Trophoblast cell (in vitro differentiated cells and primary cell): ENCODE measurements around the gene DAD1.

ENCODE experiments used
- DNase-seq, 2 donors: peaks; one replicate each; pipeline ENCODE4 v3.0.0-alpha.2; 2016
- H2AFZ ChIP-seq: 2 replicates; pipeline ENCODE4 v1.6.1; 2013; ENCODE audit warnings: low read length, moderate library complexity, mild to moderate bottlenecking; ENCODE audit not compliant: insufficient read depth, poor library complexity
- H2AK5ac ChIP-seq: 2 replicates; pipeline ENCODE4 v1.6.1; 2013; ENCODE audit warnings: mild to moderate bottlenecking, low read length
- H2BK120ac ChIP-seq: 2 replicates; pipeline ENCODE4 v1.6.1; 2013; ENCODE audit warnings: low read length, mild to moderate bottlenecking, moderate library complexity; ENCODE audit not compliant: insufficient read depth, poor library complexity
- H2BK12ac ChIP-seq: 2 replicates; pipeline ENCODE4 v1.6.1; 2013; ENCODE audit warnings: mild to moderate bottlenecking, low read length, moderate library complexity
- H2BK5ac ChIP-seq: 2 replicates; pipeline ENCODE4 v1.6.1; 2013; ENCODE audit warnings: low read length, low read depth, moderate library complexity, mild to moderate bottlenecking; ENCODE audit not compliant: poor library complexity
- H3K14ac ChIP-seq: 2 replicates; pipeline ENCODE4 v1.6.1; 2013; ENCODE audit warnings: mild to moderate bottlenecking, low read length
- H3K18ac ChIP-seq: 2 replicates; pipeline ENCODE4 v1.6.1; 2013; ENCODE audit warnings: mild to moderate bottlenecking, low read length
- H3K23ac ChIP-seq: 2 replicates; pipeline ENCODE4 v1.6.1; 2013; ENCODE audit warnings: low read length
- H3K27ac ChIP-seq: 2 replicates; pipeline ENCODE4 v1.5.1; 2013; ENCODE audit warnings: low read depth, mild to moderate bottlenecking, inconsistent platforms, low read length, moderate library complexity
- H3K27me3 ChIP-seq: 2 replicates; pipeline ENCODE4 v1.6.1; 2013; ENCODE audit warnings: inconsistent platforms, mild to moderate bottlenecking, low read length, moderate library complexity; ENCODE audit not compliant: insufficient read depth
- H3K36me3 ChIP-seq, 2 experiments: 1 replicate in 1 of 2; 2 replicates in 1 of 2; pipeline ENCODE4 v1.6.1; 2013; ENCODE audit warnings: low read length in 2 of 2, mild to moderate bottlenecking in 2 of 2, moderate library complexity in 1 of 2; ENCODE audit not compliant: insufficient read depth in 2 of 2, control insufficient read depth in 1 of 2
- H3K4ac ChIP-seq: 2 replicates; pipeline ENCODE4 v1.6.1; 2013; ENCODE audit warnings: low read depth, mild to moderate bottlenecking, low read length, moderate library complexity
- H3K4me1 ChIP-seq, 2 experiments: 1 replicate in 1 of 2; 2 replicates in 1 of 2; pipeline ENCODE4 v1.6.1; 2013; ENCODE audit warnings: low read length in 2 of 2, mild to moderate bottlenecking in 2 of 2, moderate library complexity in 1 of 2; ENCODE audit not compliant: insufficient read depth in 2 of 2, control insufficient read depth in 1 of 2
- H3K4me2 ChIP-seq: 2 replicates; pipeline ENCODE4 v1.6.1; 2013; ENCODE audit warnings: inconsistent platforms, mild to moderate bottlenecking, low read length, moderate library complexity
- H3K4me3 ChIP-seq: 2 replicates; pipeline ENCODE4 v1.5.1; 2013; ENCODE audit warnings: mild to moderate bottlenecking, low read depth, low read length, inconsistent platforms
- H3K79me1 ChIP-seq: one replicate; pipeline ENCODE4 v1.6.1; 2013; ENCODE audit warnings: low read length
- H3K79me2 ChIP-seq: 2 replicates; pipeline ENCODE4 v1.6.1; 2013; ENCODE audit warnings: low read length, mild to moderate bottlenecking; ENCODE audit not compliant: control insufficient read depth, insufficient read depth, poor library complexity
- H3K9ac ChIP-seq: 2 replicates; pipeline ENCODE4 v1.6.1; 2013; ENCODE audit warnings: mild to moderate bottlenecking, low read length
- H3K9me3 ChIP-seq: 2 replicates; pipeline ENCODE4 v1.6.1; 2013; ENCODE audit warnings: low read depth, mild to moderate bottlenecking, control low read depth, inconsistent platforms, low read length; ENCODE audit not compliant: insufficient read depth
- H4K12ac ChIP-seq: 2 replicates; pipeline ENCODE4 v1.6.1; 2013; ENCODE audit warnings: low read depth, mild to moderate bottlenecking, low read length, moderate library complexity
- H4K8ac ChIP-seq: 2 replicates; pipeline ENCODE4 v1.6.1; 2013; ENCODE audit warnings: low read depth, mild to moderate bottlenecking, low read length, moderate library complexity
- H4K91ac ChIP-seq: one replicate; pipeline ENCODE4 v1.6.1; 2013; ENCODE audit warnings: low read depth, mild to moderate bottlenecking, low read length, moderate library complexity
- WGBS: extraction: QIAGEN DNeasy Blood & Tissue Kit; methylation state at CpG from one replicate; pipeline ENCODE4 v1.1.7; 2013; ENCODE audit warnings: missing lambda C conversion rate; ENCODE audit not compliant: insufficient read length, insufficient coverage; ENCODE audit errors: extremely low coverage; 5-methylcytosine and 5-hydroxymethylcytosine counted together

The DAD1 gene

GRCh38 chr14:22606380-22606779 lies 17.4 kb upstream of the DAD1 start:
- no peak for DNase-seq
- Histone ChIP-seq H4K12ac (no peak overlapping the region), H3K79me2 (no peaks in the 10 kb centered on the region), H3K27ac (no peak overlapping the region), H3K9ac (no peak overlapping the region), H3K4me1 (peaks cover 0 to 6% of the 10 kb centered on the region in 2 experiments), H3K4me3 (no peak overlapping the region), H3K18ac (no peak overlapping the region), H2AFZ (no peak overlapping the region), H3K79me1 (no peaks in the 10 kb centered on the region), H3K4ac (no peak overlapping the region), H3K36me3 (peaks cover 51 to 68% of the 10 kb centered on the region in 2 experiments), H2BK5ac (no peak overlapping the region), H3K27me3 (no peaks in the 10 kb centered on the region), H4K91ac (no peak overlapping the region), H2BK12ac (no peak overlapping the region), H4K8ac (no peak overlapping the region), H3K23ac (no peak overlapping the region), H3K4me2 (no peak overlapping the region), H2AK5ac (no peak overlapping the region), H3K14ac (no peak overlapping the region), H2BK120ac (no peak overlapping the region), H3K9me3 (no peaks in the 10 kb centered on the region)
- no CpG with 5 or more reads among the region's 6 CpGs for WGBS

- H3K23ac ChIP-seq, result no peak overlapping the region
- no peak overlapping the region for H3K4me3 ChIP-seq
- H3K79me1 ChIP-seq, result peaks cover 10% of the 10 kb centered on the region
- H3K4me2 ChIP-seq, result no peak overlapping the region
- no peak overlapping the region for H2BK12ac ChIP-seq
- H3K27ac ChIP-seq, result no peak overlapping the region
- H4K12ac ChIP-seq, result no peak overlapping the region
- peaks cover 3 to 11% of the 10 kb centered on the region in 2 experiments for H3K4me1 ChIP-seq
- no peak overlapping the region for H3K4ac ChIP-seq
- no peak overlapping the region for H3K18ac ChIP-seq
- H4K8ac ChIP-seq, result no peak overlapping the region
- H2AFZ ChIP-seq, result no peak overlapping the region
- no peak overlapping the region for H2BK5ac ChIP-seq
- no peak overlapping the region for H2AK5ac ChIP-seq
- peaks cover 34 to 44% of the 10 kb centered on the region in 2 experiments for H3K36me3 ChIP-seq
- no peaks in the 10 kb centered on the region for H3K9me3 ChIP-seq
- no peak overlapping the region for H2BK120ac ChIP-seq
- H3K9ac ChIP-seq, result no peak overlapping the region
- H4K91ac ChIP-seq, result no peak overlapping the region
- peaks cover 5% of the 10 kb centered on the region for H3K79me2 ChIP-seq
- DNase-seq, result peak in 1 of 2 donors; percentile 25
- H3K27me3 ChIP-seq, result no peaks in the 10 kb centered on the region
- H3K14ac ChIP-seq, result no peak overlapping the region
Measured at GRCh38 chr14:22602862-22603261, 13.8 kb upstream of the DAD1 start.

- H2BK120ac ChIP-seq, result no peak overlapping the region
- H3K9ac ChIP-seq, result no peak overlapping the region
- H3K4me3 ChIP-seq, result no peak overlapping the region
- H3K4me2 ChIP-seq, result no peak overlapping the region
- no peak overlapping the region for H3K14ac ChIP-seq
- peaks cover 28 to 37% of the 10 kb centered on the region in 2 experiments for H3K36me3 ChIP-seq
- no peak overlapping the region for H3K18ac ChIP-seq
- H3K27me3 ChIP-seq, result no peaks in the 10 kb centered on the region
- no peak for DNase-seq
- H4K8ac ChIP-seq, result no peak overlapping the region
- H2AFZ ChIP-seq, result no peak overlapping the region
- no peak overlapping the region for H3K4ac ChIP-seq
- no peaks in the 10 kb centered on the region for H3K9me3 ChIP-seq
- H3K27ac ChIP-seq, result no peak overlapping the region
- H3K79me2 ChIP-seq, result peaks cover 5% of the 10 kb centered on the region
- 100% methylated on average over 2 of the region's 5 CpGs for WGBS
- H2AK5ac ChIP-seq, result no peak overlapping the region
- no peak overlapping the region for H2BK12ac ChIP-seq
- H3K79me1 ChIP-seq, result peaks cover 12% of the 10 kb centered on the region
- H4K91ac ChIP-seq, result no peak overlapping the region
- H2BK5ac ChIP-seq, result no peak overlapping the region
- peaks cover 3 to 13% of the 10 kb centered on the region in 2 experiments for H3K4me1 ChIP-seq
- no peak overlapping the region for H3K23ac ChIP-seq
- no peak overlapping the region for H4K12ac ChIP-seq
Measured at GRCh38 chr14:22601996-22602395, 13.0 kb upstream of the DAD1 start.

GRCh38 chr14:22601456-22601855 lies 12.4 kb upstream of the DAD1 start:
- H2BK12ac ChIP-seq, result no peak overlapping the region
- H3K4me3 ChIP-seq, result no peak overlapping the region
- no peak overlapping the region for H2BK120ac ChIP-seq
- H3K4me1 ChIP-seq, result peaks cover 3 to 13% of the 10 kb centered on the region in 2 experiments
- H4K91ac ChIP-seq, result no peak overlapping the region
- no peak overlapping the region for H3K4me2 ChIP-seq
- no peak overlapping the region for H4K12ac ChIP-seq
- no peak overlapping the region for H3K23ac ChIP-seq
- H3K27ac ChIP-seq, result no peak overlapping the region
- no peaks in the 10 kb centered on the region for H3K27me3 ChIP-seq
- H3K18ac ChIP-seq, result no peak overlapping the region
- H4K8ac ChIP-seq, result no peak overlapping the region
- peaks cover 12% of the 10 kb centered on the region for H3K79me1 ChIP-seq
- peaks cover 28 to 36% of the 10 kb centered on the region in 2 experiments for H3K36me3 ChIP-seq
- no CpG with 5 or more reads among the region's 2 CpGs for WGBS
- no peaks in the 10 kb centered on the region for H3K9me3 ChIP-seq
- H3K79me2 ChIP-seq, result peaks cover 5% of the 10 kb centered on the region
- H2AK5ac ChIP-seq, result no peak overlapping the region
- H3K9ac ChIP-seq, result no peak overlapping the region
- H2BK5ac ChIP-seq, result no peak overlapping the region
- H3K14ac ChIP-seq, result no peak overlapping the region
- H3K4ac ChIP-seq, result no peak overlapping the region
- no peak for DNase-seq
- H2AFZ ChIP-seq, result no peak overlapping the region
